GM21825 (cell line): Measurements from ENCODE around the gene PLEKHB1.

Experiments used
- ATAC-seq: cut with Tn5 transposase; IDR thresholded peaks from one replicate; pipeline ENCODE4 v1.9.1; 2021; ENCODE audit warnings: mild to moderate bottlenecking, moderate library complexity; ENCODE audit not compliant: unreplicated experiment

Gene PLEKHB1

DNA sequence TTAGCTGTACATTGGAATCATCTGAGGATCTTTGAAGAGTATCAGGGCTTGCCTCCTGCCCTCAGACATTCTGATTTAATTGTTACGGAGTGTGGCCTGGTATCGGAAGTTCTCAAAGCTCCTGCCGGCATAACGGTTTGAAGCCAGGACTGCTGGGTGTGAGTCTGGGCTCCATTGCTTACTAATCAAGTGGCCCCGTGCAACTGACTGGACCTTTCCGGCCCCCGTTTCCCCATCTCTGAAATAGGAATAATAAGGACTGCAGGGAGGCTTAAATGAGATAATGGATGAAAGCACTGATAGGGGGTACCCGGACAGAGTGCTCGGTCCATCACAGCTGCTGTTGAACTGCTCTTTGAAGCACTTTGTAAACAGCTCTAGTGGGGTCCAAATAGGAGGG is 1.7 kb downstream of the PLEKHB1 start:
- no peak for ATAC-seq

DNA sequence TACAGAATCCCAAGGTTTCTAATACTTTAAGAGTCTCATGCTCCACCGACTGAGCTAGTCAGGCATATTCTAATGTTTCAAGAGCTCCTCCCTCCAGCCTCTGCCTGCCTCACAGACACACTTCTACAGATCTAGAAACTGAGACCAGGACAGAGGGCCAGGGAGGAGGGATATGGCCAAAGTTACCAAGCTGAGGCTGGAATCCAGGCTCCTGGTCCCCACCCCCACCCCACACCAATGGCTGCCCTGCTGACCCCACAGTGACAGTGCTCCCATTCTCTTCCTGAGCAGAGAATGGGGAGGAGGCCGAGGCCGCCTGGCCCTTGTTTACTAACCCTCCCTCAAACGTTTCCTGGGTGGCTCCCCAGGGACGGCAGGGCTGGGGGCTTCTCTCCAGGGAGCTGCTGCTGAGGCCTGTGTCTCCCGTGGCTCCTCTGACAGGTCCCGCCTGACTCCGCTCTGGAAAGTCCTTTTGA is 2.2 kb downstream of the PLEKHB1 start:
- no peak for ATAC-seq

DNA sequence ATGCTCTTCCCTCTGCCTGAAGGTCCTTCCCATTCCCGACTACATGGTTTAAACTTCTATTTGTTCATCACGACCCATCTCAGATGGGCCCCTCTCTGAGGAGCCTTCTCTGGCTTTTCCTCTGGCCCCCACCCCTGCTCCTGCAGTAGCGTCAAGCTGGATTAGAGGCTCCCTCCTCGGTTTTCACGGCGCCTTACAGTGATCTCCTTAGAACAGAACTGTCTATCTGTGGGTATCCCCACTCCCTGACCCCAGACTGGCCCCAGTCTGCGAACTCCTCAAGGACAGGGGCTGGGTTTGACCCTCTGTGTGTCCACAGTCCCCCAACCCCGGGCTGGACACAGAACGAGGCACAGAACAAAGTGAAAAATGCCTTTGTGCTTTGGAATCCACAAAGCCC is 2.8 kb downstream of the PLEKHB1 start:
- no peak for ATAC-seq

GRCh38 chr11:73650400-73650799 is 4.0 kb downstream of the PLEKHB1 start:
- ATAC-seq, result no peak

- no peak for ATAC-seq
Measured at GRCh38 chr11:73651252-73651651, 4.9 kb downstream of the PLEKHB1 start.

GRCh38 chr11:73651661-73652045 is 5.3 kb downstream of the PLEKHB1 start:
- ATAC-seq, result no peak

- ATAC-seq, result no peak
Measured at GRCh38 chr11:73652046-73652730, 5.8 kb downstream of the PLEKHB1 start.

DNA sequence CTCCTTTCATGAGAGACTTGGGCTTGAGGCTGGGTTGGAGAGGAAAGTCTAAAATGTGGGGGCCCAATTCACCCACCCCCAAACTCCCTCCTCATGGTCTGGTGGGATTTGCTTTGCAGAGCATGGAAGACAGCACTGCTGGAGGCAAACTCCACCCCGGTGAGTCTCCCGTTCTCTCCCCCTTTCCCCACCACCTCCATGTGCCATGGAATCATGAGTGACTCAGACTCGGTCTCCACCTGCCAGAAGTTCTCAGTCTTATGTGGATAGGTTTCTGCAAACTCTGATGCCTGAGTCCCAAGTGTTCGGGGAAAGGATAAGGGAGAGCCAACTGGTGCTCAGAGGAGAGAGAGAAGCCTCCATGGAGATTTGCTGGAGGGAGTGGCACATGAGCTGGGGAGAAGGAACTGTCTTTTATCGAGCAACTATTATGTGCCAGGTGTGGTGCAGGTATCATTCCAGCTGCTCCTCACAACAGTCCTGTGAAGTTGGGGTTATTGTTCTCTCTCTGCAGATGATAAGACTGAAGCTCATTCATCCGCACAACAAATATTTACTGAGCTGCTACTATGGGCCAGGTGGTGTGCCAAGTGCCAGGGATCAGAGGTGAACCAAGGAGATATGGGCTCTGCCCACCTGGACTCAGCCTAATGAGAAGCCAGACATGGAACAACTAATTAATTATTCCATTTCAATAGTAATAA is 6.6 kb downstream of the PLEKHB1 start:
- ATAC-seq, result no peak

GRCh38 chr11:73653996-73654395 is 7.6 kb downstream of the PLEKHB1 start:
- no peak for ATAC-seq

DNA sequence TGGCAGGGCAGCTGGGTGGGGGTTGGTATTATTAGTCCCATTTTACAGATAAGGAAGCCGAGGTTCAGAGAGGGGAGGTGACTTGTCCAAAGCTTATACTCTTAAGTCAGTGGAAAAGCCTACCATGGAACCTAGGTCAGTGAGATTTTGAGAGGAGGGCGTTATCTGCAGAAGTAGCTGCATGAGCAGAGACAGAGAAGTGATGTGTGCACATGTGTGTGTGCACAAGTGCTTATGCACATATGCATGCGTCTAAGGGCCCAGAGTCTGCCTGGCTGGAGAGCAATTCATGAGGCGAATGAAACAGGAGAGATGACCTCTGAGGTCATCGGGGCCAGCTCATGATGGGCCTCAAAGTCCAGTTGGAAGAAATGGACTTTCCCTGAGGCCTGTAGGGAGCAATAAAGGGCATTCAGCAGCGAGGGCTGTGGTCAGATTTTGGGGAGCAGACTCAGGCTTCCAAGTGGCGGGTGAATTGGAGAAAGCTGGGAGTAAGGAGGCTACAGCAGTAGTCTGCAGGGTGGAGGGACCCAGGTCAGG is 8.2 kb downstream of the PLEKHB1 start:
- ATAC-seq, result no peak

DNA sequence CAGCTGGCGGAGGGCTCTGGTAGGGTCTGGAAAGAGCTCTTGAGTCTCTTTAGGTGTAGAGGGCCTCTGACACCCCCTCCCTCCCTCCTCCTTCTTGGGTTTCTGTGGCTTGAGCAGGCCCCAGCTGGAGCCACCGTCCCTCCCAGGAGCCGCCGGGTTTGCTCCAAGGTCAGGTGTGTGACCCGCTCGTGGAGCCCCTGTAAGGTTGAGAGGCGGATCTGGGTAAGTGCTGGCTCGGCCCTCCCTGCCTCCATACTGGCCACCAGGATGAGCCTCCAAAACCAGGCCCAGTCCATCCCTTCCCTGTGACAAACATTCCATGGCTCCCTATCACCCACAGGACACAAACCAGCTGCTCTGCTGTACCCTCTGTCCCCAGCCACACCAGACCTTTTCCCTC is 9.3 kb downstream of the PLEKHB1 start:
- no peak for ATAC-seq

DNA sequence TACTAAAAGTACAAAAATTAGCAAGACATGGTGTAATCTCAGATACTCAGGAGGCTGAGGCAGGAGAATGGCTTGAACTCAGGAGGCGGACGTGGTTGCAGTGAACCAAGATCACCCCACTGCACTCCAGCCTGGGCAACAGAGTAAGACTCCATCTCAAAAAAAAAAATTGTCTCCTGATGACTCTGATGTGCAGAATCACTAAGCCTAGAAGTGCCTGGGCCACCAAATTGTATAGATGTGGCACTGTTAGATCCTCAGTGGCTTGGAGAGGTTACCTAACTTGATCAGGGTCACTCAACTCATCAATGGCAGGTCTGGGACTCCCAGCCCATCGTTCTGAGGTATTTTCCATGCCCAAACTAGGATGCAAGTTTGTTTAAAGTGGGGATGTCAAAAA is 10.6 kb downstream of the PLEKHB1 start:
- ATAC-seq, result no peak

GRCh38 chr11:73659961-73660360 is 13.6 kb downstream of the PLEKHB1 start:
- no peak for ATAC-seq

GRCh38 chr11:73660497-73661034 is 14.2 kb downstream of the PLEKHB1 start:
- ATAC-seq, result no peak

GRCh38 chr11:73661035-73661628 is 14.8 kb downstream of the PLEKHB1 start:
- peak; percentile 70 for ATAC-seq

DNA sequence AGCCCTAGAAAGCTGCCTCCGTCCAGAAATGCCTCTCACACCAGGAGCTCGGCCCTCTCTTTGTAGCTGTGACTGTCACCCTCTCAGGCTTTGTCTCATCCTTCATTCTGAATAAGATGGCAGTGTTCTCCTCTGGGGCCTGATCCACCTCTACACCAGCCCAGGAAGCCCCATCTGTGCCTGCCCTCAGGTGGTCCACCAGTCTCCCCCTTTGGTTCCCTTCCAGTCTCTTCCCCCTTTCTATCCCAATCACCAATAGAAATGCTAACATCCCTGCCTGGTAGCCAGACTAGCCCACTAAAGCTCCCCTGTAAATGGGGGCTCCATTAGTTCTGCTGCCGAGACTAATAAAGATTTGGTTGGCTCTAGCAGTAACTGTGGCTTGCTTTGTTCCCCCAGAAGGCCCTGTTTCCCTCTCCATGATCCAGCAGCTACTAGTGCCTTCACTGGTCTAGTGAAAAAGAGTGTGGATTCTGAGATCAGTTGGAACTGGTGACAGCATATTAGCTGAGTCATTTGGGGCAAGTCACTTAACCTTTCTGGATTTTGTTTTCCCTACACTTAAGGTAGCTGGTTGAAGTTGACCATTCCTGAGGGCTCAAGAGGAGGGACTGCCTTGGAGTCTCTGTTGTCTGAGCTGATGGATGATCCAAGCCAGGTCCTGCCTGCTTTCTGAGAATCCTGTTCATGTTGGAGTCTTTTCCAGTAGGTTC is 16.2 kb downstream of the PLEKHB1 start:
- no peak for ATAC-seq

GRCh38 chr11:73663604-73664495 is 17.5 kb downstream of the PLEKHB1 start:
- ATAC-seq, result no peak

DNA sequence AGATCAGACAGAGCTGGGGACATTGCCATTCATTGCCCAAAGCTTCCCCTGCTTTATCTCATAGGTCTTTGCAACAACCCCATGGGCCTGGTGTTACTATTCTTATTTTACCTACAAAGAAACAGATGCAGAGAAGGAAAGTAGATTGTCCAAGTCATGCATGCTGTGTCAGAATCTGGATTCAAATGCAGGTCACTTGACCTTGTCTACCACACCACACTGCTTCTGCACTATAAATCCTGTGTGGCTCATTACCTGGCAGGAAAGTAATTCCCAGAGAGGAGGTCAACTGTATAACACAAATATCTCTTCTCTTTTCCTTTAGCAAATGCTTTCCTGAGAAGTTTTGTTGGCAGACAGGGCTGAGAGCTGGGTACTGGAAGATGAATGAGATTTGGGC is 18.5 kb downstream of the PLEKHB1 start:
- no peak for ATAC-seq

DNA sequence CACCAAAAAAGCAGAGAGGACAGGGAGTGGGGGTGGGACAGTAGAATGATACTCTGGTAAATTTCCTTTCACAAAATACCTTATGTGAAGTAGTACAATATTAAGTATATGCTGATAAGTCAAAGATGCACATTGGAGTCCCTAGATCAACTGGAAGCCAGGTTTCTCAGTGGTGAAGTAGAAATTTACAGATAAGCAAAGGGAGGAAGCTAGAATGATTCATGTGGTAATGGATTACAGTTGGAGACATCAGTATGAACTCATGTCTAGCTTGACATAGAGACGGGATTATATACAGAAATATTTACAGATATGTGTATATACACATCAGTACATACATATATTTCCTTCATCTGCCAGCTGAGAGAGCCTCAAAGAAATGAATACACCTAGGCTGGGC is 21.5 kb downstream of the PLEKHB1 start:
- ATAC-seq, result no peak

DNA sequence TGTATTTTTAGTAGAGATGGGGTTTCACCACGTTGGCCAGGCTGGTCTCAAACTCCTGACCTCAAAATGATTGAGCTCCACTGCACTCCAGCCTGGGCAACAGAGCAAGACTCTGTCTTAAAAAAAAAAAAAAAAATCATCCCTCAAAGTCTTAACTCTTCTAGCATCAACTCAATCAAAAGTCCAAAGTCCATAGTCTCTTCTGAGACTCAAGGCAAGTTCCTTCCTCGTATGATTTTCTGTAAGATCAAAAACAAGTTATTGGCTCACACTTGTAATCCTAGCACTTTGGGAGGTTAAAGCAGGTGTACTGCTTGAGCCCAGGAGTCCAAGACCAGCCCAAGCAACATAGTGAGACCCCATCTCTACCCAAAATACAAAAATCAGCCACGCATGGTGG is 24.4 kb downstream of the PLEKHB1 start:
- ATAC-seq, result no peak
